Right renal cortex interstitium (tissue), 3 donors: ENCODE data around the gene ZIC1. TPM values are rescaled to one million over a fixed set of nuclear protein-coding genes. Genes with fewer than 3 reads are reported as not detected.

Experiments used
- polyA plus RNA-seq, 3 donors: library from polyadenylated mRNA; unstranded; fragments of 120-200 nt; gene quantifications; one replicate each; pipeline ENCODE4 v1.2.1, GENCODE V29; 2013; ENCODE audit not compliant: insufficient read length in 3 of 3

Gene ZIC1
- polyA plus RNA-seq, 3 donors: 0.37 TPM; not detected in 2

Other genes with a start within 250 kb of the ZIC1 start
- gene ZIC4, start 2.8 kb upstream of the ZIC1 start, polyA plus RNA-seq: not detected